ENCODE results near the gene SMURF2.

DNA sequence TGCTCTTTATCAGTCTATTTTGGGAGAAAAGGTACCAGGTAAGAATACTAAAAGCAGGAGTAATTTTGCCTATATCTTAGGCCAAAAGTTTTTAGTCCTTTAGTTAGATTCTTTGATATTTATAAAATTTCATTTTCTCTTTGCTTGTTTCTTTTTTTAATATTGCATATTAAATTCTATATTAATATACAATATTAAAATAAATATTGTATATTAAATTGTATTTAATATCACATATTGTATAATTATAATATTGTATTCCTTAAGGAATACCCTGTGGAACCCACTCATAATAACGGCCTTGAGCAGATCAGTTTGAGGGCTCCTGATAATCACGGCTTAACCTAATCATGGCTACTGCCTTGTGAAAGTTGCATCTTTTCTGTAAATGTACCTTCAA, 153.4 kb downstream of the SMURF2 start:
- TF ChIP-seq, protein P1, sequence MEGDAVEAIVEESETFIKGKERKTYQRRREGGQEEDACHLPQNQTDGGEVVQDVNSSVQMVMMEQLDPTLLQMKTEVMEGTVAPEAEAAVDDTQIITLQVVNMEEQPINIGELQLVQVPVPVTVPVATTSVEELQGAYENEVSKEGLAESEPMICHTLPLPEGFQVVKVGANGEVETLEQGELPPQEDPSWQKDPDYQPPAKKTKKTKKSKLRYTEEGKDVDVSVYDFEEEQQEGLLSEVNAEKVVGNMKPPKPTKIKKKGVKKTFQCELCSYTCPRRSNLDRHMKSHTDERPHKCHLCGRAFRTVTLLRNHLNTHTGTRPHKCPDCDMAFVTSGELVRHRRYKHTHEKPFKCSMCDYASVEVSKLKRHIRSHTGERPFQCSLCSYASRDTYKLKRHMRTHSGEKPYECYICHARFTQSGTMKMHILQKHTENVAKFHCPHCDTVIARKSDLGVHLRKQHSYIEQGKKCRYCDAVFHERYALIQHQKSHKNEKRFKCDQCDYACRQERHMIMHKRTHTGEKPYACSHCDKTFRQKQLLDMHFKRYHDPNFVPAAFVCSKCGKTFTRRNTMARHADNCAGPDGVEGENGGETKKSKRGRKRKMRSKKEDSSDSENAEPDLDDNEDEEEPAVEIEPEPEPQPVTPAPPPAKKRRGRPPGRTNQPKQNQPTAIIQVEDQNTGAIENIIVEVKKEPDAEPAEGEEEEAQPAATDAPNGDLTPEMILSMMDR (conservative IDR thresholded peaks at IDR 0.05) = no peak
- no peak for TF ChIP-seq EZH2 (IDR thresholded peaks at IDR 0.05; ENCODE audit: low read depth)

Data from PC-9 (cell line).